GM13976 (cell line): ENCODE data around the gene NRG3.

ENCODE experiments used
- DNase-seq: peaks from one replicate; pipeline ENCODE4 v3.0.0; 2012; ENCODE audit warnings: low spot score
- in situ Hi-C: fragments of 300-500 bp; cut with MboI; formaldehyde crosslinking; loops from one replicate; pipeline ENCODE4 v1.12.0; 2022; ENCODE audit warnings: low sequenced_read_pairs, mixed read lengths, inconsistent platforms; ENCODE audit not compliant: unreplicated experiment
- TF ChIP-seq, protein P1 (sequence below): IDR thresholded peaks from 2 replicates; pipeline ENCODE4 v1.5.1; 2012; ENCODE audit warnings: borderline replicate concordance, mild to moderate bottlenecking; ENCODE audit not compliant: insufficient read depth; ENCODE audit errors: extremely low read depth, missing control alignments, control extremely low read depth

The NRG3 gene

DNA sequence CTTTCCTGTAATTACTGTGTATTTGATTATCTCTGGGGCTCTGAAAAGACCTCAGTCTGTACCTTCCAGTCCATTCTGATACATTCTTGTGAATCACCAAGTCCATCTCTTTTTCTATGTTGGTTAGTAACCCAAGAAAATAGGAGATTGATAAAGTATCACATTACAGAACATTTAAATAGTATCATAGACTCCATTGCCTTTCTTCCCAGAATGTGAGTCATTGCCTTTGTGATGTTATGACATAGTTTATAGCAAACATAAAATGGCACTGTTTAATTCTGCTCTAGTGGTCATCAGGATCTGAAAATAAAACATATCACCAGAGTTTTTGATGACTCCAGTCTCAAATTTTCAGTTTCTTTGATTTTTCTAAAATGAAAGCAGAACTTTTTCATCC, 78.4 kb downstream of the NRG3 start:
- TF ChIP-seq, protein P1, sequence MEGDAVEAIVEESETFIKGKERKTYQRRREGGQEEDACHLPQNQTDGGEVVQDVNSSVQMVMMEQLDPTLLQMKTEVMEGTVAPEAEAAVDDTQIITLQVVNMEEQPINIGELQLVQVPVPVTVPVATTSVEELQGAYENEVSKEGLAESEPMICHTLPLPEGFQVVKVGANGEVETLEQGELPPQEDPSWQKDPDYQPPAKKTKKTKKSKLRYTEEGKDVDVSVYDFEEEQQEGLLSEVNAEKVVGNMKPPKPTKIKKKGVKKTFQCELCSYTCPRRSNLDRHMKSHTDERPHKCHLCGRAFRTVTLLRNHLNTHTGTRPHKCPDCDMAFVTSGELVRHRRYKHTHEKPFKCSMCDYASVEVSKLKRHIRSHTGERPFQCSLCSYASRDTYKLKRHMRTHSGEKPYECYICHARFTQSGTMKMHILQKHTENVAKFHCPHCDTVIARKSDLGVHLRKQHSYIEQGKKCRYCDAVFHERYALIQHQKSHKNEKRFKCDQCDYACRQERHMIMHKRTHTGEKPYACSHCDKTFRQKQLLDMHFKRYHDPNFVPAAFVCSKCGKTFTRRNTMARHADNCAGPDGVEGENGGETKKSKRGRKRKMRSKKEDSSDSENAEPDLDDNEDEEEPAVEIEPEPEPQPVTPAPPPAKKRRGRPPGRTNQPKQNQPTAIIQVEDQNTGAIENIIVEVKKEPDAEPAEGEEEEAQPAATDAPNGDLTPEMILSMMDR = no peak
- in situ Hi-C loops = no loop called here
- DNase-seq = no peak

DNA sequence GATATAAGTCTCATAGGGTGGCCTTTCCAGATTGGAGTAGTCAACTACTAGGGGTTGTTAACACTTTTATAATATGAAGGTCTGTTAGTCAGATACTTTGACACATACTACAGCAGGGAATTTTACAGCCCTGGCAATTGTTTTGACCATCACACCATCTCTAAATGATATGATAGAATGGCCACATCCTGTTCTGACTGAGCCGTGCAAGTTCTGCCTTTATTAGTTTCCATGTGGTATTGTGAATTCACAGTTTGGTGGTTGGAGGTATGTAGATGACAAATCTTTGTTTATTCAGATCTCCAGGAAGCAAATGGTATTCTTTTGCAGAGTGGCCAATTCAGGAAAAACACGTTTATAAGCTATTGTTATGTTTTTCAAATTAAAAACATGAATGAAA, 83.0 kb downstream of the NRG3 start:
- TF ChIP-seq, protein P1 = no peak
- in situ Hi-C loops = no loop called here
- DNase-seq = no peak

DNA sequence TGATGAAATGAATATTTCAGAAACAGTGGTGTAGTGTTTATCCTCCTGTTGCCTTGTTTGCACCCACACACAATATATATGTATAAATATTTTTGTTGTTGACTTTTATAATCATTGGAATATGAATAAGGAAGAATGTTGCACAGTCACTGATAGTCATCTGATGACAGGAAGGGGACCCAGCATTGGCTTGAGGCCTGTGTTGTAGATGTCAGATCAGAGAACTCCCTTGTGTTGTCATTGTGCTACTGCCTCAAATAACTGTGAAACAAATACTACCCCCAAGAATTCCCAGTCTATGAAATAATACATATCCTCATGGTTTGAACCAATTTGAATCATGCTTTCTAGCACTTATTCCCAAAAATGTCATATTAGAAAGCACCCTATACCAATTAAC, 84.0 kb downstream of the NRG3 start:
- no peak for DNase-seq
- in situ Hi-C loops = no loop called here
- TF ChIP-seq, protein P1 = no peak

DNA sequence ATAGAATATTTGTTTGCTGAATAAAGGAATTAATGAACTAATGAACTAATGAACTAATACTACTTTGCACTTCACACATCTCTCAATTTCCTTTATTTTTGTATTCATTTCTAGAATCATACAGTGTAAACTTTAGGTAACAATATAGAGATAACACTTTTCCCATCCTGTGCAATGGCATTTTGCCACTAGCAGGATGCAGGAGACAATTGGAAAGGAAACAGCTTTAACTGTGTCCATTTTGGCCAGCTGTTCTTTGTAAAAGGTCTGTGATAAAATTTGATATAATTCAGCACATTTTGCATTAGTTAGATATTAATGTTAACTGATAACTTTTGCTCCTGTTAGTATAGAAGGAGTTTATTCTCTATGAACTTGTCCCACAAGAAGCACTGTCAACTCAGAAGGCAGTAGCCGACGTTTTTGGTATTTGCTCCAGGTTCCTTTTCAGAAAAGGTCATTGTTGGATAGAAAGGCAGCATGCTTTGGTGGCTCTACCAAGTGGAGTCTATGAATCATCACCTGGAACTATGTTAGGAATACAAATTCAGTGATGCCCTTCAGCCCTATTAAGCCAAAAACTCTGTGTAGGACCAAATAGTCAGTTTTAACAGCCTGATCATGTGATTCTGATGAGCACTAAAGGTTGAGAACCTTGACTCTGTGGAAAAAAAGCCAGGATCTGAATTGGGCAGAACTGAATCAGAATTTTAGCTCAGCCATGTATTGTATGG, 86.6 kb downstream of the NRG3 start:
- no peak for DNase-seq
- in situ Hi-C loops = no loop called here
- TF ChIP-seq, protein P1 = no peak

DNA sequence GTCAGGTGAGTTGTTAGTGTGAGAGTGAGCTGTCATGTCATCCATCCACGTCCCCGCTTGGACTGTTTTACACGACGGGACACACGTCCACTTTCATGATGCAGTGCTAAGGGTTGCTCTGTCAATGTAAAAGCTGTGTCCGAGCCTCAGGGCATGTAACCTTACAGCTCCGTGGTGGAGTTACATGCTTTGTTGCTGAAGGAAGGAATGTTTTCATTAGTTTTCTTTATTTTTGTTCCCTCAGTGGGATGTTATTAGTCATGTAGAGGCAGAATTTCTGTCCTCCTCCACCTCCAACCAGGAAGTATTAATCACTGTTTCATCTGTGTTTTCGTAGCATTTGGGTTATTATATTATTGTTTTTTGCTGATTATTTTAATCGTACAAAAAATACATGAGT, 88.6 kb downstream of the NRG3 start:
- in situ Hi-C loops = no loop called here
- TF ChIP-seq, protein P1 = no peak
- DNase-seq = no peak

DNA sequence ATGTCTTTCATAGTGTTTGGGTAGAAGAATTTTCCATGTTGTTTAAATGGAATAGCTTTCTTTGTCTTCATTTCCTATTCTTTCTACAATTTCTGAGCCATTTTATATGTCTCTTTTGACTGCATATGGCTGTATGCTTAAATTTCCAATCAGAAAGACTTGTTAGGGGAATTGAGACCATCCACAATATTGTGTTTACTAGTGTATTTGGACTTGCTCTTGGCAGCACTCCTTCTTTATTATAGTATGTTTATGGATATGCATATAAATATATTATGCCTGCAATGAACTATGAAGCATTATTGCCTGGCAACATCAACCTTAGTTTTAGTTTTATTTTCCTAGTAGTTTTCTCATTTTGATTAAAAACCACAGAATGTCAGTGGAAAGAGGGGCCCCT, 92.7 kb downstream of the NRG3 start:
- in situ Hi-C loops = no loop called here
- no peak for DNase-seq
- TF ChIP-seq, protein P1 = no peak

DNA sequence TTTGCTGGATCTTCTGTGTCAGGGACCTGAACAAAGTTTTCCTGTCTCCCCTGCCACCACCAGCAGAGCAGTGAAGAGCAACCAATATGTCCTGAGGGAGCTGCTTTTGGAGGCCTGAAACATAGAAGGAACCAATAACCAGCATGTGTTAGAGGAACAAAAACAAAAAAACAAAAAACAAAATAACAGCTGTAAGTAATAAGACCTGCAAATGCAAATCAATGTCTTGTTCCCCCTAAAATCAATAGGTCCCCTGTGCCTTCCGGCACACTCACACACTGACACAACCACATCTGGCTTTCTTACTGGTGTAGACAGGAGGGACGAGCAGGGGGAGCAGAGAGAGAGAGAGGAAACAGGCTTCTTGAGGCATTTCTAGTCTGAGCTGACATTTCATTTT, 94.1 kb downstream of the NRG3 start:
- no peak for DNase-seq
- in situ Hi-C loops = no loop called here

More for the DNA sequence above, 94.1 kb downstream of the NRG3 start:
- TF ChIP-seq, protein P1 = no peak
